Measurements from ENCODE around the gene SSC5D.

Gene SSC5D

GRCh38 chr19:55482156-55482961 lies 5.9 kb upstream of the SSC5D start:
- DNase-seq (ENCODE audit: extremely low spot score), result no peak
- ChIA-PET CTCF (no interaction called here), POLR2A (interaction anchor here (0.8 kb wide), 1 partner anchor 29 kb away, joined by 3 read pairs; no protein-coding TSS in a partner anchor)
- TF ChIP-seq SP1 (IDR thresholded peaks at IDR 0.05) (no peak), ARNT (IDR thresholded peaks at IDR 0.05) (no peak), FOXM1 (IDR thresholded peaks at IDR 0.05; ENCODE audit: borderline replicate concordance) (no peak), BHLHE40 (IDR thresholded peaks at IDR 0.05; ENCODE audit: borderline replicate concordance) (no peak), PKNOX1 (IDR thresholded peaks at IDR 0.05) (no peak), TARDBP (IDR thresholded peaks at IDR 0.05) (no peak), FOXA1 (IDR thresholded peaks at IDR 0.05) (no peak), SUZ12 (IDR thresholded peaks at IDR 0.05) (no peak), ELF4 (IDR thresholded peaks at IDR 0.05) (no peak), CTBP1 (IDR thresholded peaks at IDR 0.05; ENCODE audit: borderline replicate concordance) (no peak), HDGF (IDR thresholded peaks at IDR 0.05; ENCODE audit: borderline replicate concordance) (no peak), LEF1 (IDR thresholded peaks at IDR 0.05; ENCODE audit: borderline replicate concordance) (no peak), L3MBTL2 (conservative IDR thresholded peaks at IDR 0.05) (no peak), NFRKB (IDR thresholded peaks at IDR 0.05) (no peak), FOXK2 (IDR thresholded peaks at IDR 0.05) (no peak), ZNF384 (IDR thresholded peaks at IDR 0.05) (no peak)

- POLR2A ChIA-PET, result interaction anchor here (0.8 kb wide), 1 partner anchor 29 kb away, joined by 3 read pairs; no protein-coding TSS in a partner anchor
- TF ChIP-seq NFRKB (IDR thresholded peaks at IDR 0.05), result no peak
- no peak for TF ChIP-seq FOXK2 (IDR thresholded peaks at IDR 0.05)
- TF ChIP-seq BHLHE40 (IDR thresholded peaks at IDR 0.05; ENCODE audit: borderline replicate concordance), result no peak
- no peak for TF ChIP-seq LEF1 (IDR thresholded peaks at IDR 0.05; ENCODE audit: borderline replicate concordance)
- no peak for TF ChIP-seq TARDBP (IDR thresholded peaks at IDR 0.05)
- no peak for TF ChIP-seq SP1 (IDR thresholded peaks at IDR 0.05)
- TF ChIP-seq L3MBTL2 (conservative IDR thresholded peaks at IDR 0.05), result no peak
- TF ChIP-seq FOXA1 (IDR thresholded peaks at IDR 0.05), result no peak
- TF ChIP-seq SUZ12 (IDR thresholded peaks at IDR 0.05), result no peak
- no peak for TF ChIP-seq ZNF384 (IDR thresholded peaks at IDR 0.05)
- TF ChIP-seq ELF4 (IDR thresholded peaks at IDR 0.05), result no peak
- no peak for TF ChIP-seq ARNT (IDR thresholded peaks at IDR 0.05)
- no peak for TF ChIP-seq FOXM1 (IDR thresholded peaks at IDR 0.05; ENCODE audit: borderline replicate concordance)
- TF ChIP-seq HDGF (IDR thresholded peaks at IDR 0.05; ENCODE audit: borderline replicate concordance), result no peak
- DNase-seq (ENCODE audit: extremely low spot score), result no peak
- CTCF ChIA-PET, result no interaction called here
Measured at GRCh38 chr19:55482967-55483705, 5.1 kb upstream of the SSC5D start.

GRCh38 chr19:55483706-55484592 lies 4.3 kb upstream of the SSC5D start:
- ChIA-PET CTCF (no interaction called here), POLR2A (interaction anchor here (0.8 to 2.0 kb wide), 3 partner anchors 8 to 28 kb away, joined by 3 to 21 read pairs (median 3); partner anchors contain the start of gene ZNF628)
- no peak for DNase-seq (ENCODE audit: extremely low spot score)
- TF ChIP-seq SP1 (IDR thresholded peaks at IDR 0.05) (no peak), ARNT (IDR thresholded peaks at IDR 0.05) (no peak), NFRKB (IDR thresholded peaks at IDR 0.05) (no peak), SUZ12 (IDR thresholded peaks at IDR 0.05) (no peak), PKNOX1 (IDR thresholded peaks at IDR 0.05) (no peak), L3MBTL2 (conservative IDR thresholded peaks at IDR 0.05) (no peak), FOXA1 (IDR thresholded peaks at IDR 0.05) (no peak), FOXM1 (IDR thresholded peaks at IDR 0.05; ENCODE audit: borderline replicate concordance) (no peak), LEF1 (IDR thresholded peaks at IDR 0.05; ENCODE audit: borderline replicate concordance) (no peak), HDGF (IDR thresholded peaks at IDR 0.05; ENCODE audit: borderline replicate concordance) (no peak), TARDBP (IDR thresholded peaks at IDR 0.05) (no peak), FOXK2 (IDR thresholded peaks at IDR 0.05) (no peak), ELF4 (IDR thresholded peaks at IDR 0.05) (no peak), BHLHE40 (IDR thresholded peaks at IDR 0.05; ENCODE audit: borderline replicate concordance) (no peak)

GRCh38 chr19:55484593-55485438 lies 3.4 kb upstream of the SSC5D start, which contains the start of gene NAT14:
TSS of gene NAT14 (plus strand) at chr19:55485188. CDS start at chr19:55485709, 521 bp downstream.
- DNase-seq (ENCODE audit: extremely low spot score), result peak; percentile 91
- POLR2A ChIA-PET, result interaction anchor here (0.6 to 2.0 kb wide), 8 partner anchors 9 to 23 kb away, joined by 3 to 21 read pairs (median 4); partner anchors contain the start of gene ZNF628
- CTCF ChIA-PET, result interaction anchor here (0.8 kb wide), 1 partner anchor 18 kb away, joined by 4 read pairs; no protein-coding TSS in a partner anchor
- no peak for TF ChIP-seq FOXK2 (IDR thresholded peaks at IDR 0.05)
- peak; percentile 36 for TF ChIP-seq L3MBTL2 (conservative IDR thresholded peaks at IDR 0.05)

Measured in HEK293T (cell line).